SK-N-SH (cell line): ENCODE data around the gene TGOLN2. TPM values are rescaled to one million over a fixed set of nuclear protein-coding genes. Genes with fewer than 3 reads are reported as not detected.

ENCODE experiments used
- CTCF ChIA-PET: fragments of 300-600, 350-600 bp; formaldehyde crosslinking; extraction: SDS; loops from one replicate; lab custom pipeline; 2021; lab: Yijun Ruan, JAX
- POLR2A ChIA-PET: fragments of 350-600 bp; sonication (Branson Sonifier 250); formaldehyde crosslinking; extraction: SDS; loops from one replicate; lab custom pipeline; 2020; ENCODE audit warnings: antibody characterized with exemption, inconsistent platforms; lab: Yijun Ruan, JAX
- DNase-seq: peaks from one replicate; pipeline ENCODE4 v3.0.0; 2012
- H2AFZ ChIP-seq: fragments of 200-600 bp; sonication (generic); 2 replicates; pipeline ENCODE4 v1.8.1; 2016; ENCODE audit warnings: antibody characterized with exemption, mild to moderate bottlenecking, low read depth
- H3F3A ChIP-seq: fragments of 200-600 bp; sonication (generic); replicated peaks from 2 replicates; pipeline ENCODE3; 2016; ENCODE audit warnings: antibody characterized with exemption, mild to moderate bottlenecking; ENCODE audit not compliant: insufficient read depth
- H3K27ac ChIP-seq, 2 experiments: fragments of 200-500 bp in 1 of 2; fragments of 200-600 bp in 1 of 2; sonication (Bioruptor generic) in 1 of 2; sonication (generic), shearing (Covaris generic) in 1 of 2; 2 replicates each; pipeline versions ENCODE4 v1.5.1 to v1.6.1; 2014 to 2016; ENCODE audit warnings: low read depth in 2 of 2, inconsistent platforms in 1 of 2, low read length in 1 of 2, mild to moderate bottlenecking in 1 of 2, mixed read lengths in 1 of 2
- H3K27me3 ChIP-seq: fragments of 200-600 bp; sonication (generic), shearing (Covaris generic); 2 replicates; pipeline ENCODE4 v1.6.1; 2016; ENCODE audit warnings: mixed run types; ENCODE audit not compliant: insufficient read depth
- H3K36me3 ChIP-seq, 2 experiments: fragments of 200-500 bp in 1 of 2; fragments of 200-600 bp in 1 of 2; sonication (Bioruptor generic) in 1 of 2; sonication (generic) in 1 of 2; replicated peaks in 1 of 2; 2 replicates each; pipeline versions ENCODE3 to v1.5.1; 2014 to 2016; ENCODE audit warnings: low read length in 1 of 2, mild to moderate bottlenecking in 1 of 2; ENCODE audit not compliant: insufficient read depth in 2 of 2, control insufficient read depth in 1 of 2
- H3K4me1 ChIP-seq, 2 experiments: fragments of 200-500 bp in 1 of 2; fragments of 200-600 bp in 1 of 2; sonication (Bioruptor generic) in 1 of 2; sonication (generic), shearing (Covaris generic) in 1 of 2; 2 replicates each; pipeline versions ENCODE4 v1.5.1 to v1.6.1; 2014 to 2016; ENCODE audit warnings: low read depth in 1 of 2, low read length in 1 of 2, mixed run types in 1 of 2; ENCODE audit not compliant: insufficient read depth in 2 of 2, control insufficient read depth in 1 of 2
- H3K4me2 ChIP-seq: fragments of 200-600 bp; sonication (generic), shearing (Covaris generic); 2 replicates; pipeline ENCODE4 v1.6.1; 2017; ENCODE audit warnings: mixed run types
- H3K4me3 ChIP-seq, 2 experiments: fragments of 200-500 bp in 1 of 2; fragments of 200-600 bp in 1 of 2; sonication (Bioruptor generic) in 1 of 2; sonication (generic), shearing (Covaris generic) in 1 of 2; 2 replicates each; pipeline versions ENCODE4 v1.5.1 to v1.8.1; 2014 to 2016; ENCODE audit warnings: low read depth in 2 of 2, inconsistent platforms in 1 of 2, low read length in 1 of 2, mild to moderate bottlenecking in 1 of 2, mixed read lengths in 1 of 2, moderate library complexity in 1 of 2
- H3K79me2 ChIP-seq: fragments of 200-600 bp; sonication (generic); 2 replicates; pipeline ENCODE4 v1.8.1; 2017; ENCODE audit warnings: mild to moderate bottlenecking; ENCODE audit not compliant: insufficient read depth
- H3K9ac ChIP-seq: fragments of 200-600 bp; sonication (generic); 2 replicates; pipeline ENCODE4 v1.6.1; 2017; ENCODE audit warnings: mixed run types
- H3K9me2 ChIP-seq: fragments of 200-600 bp; sonication (generic); 2 replicates; pipeline ENCODE4 v1.6.1; 2017; ENCODE audit warnings: mixed run types
- H3K9me3 ChIP-seq: fragments of 200-600 bp; sonication (generic); 2 replicates; pipeline ENCODE4 v1.6.1; 2017; ENCODE audit warnings: mixed run types, mild to moderate bottlenecking, moderate library complexity
- H4K20me1 ChIP-seq: fragments of 200-600 bp; sonication (generic); 2 replicates; pipeline ENCODE4 v1.6.1; 2017; ENCODE audit warnings: mild to moderate bottlenecking, mixed run types; ENCODE audit not compliant: insufficient read depth
- EP300 ChIP-seq, 2 experiments: IDR thresholded peaks; 2 replicates each; pipeline versions ENCODE4 v1.4.0 to v1.6.1; 2012; ENCODE audit warnings: borderline replicate concordance in 1 of 2, low read depth in 1 of 2, low read length in 1 of 2
- EZH2phosphoT487 ChIP-seq: fragments of 200-600 bp; sonication (generic); IDR thresholded peaks from 2 replicates; pipeline ENCODE4 v1.6.1; 2017; ENCODE audit warnings: low read depth, mixed run types, mild to moderate bottlenecking, antibody characterized with exemption, moderate library complexity, borderline replicate concordance
- FOXJ3 ChIP-seq: sonication (generic); formaldehyde crosslinking; IDR thresholded peaks from 2 replicates; pipeline ENCODE4 v1.5.1; 2020; ENCODE audit warnings: mild to moderate bottlenecking, missing genetic modification reagents
- MEF2A ChIP-seq: IDR thresholded peaks from 2 replicates; pipeline ENCODE4 v1.4.0; 2012; ENCODE audit warnings: low read depth, borderline replicate concordance
- NFIC ChIP-seq: IDR thresholded peaks from 2 replicates; pipeline ENCODE4 v1.4.0; 2012; ENCODE audit warnings: borderline replicate concordance
- POLR2AphosphoS5 ChIP-seq: IDR thresholded peaks from 2 replicates; pipeline ENCODE4 v1.6.1; 2012; ENCODE audit warnings: low read depth, low read length
- RXRA ChIP-seq: IDR thresholded peaks from 2 replicates; pipeline ENCODE4 v1.4.0; 2012; ENCODE audit warnings: low read depth, mild to moderate bottlenecking, borderline replicate concordance
- TAF1 ChIP-seq: IDR thresholded peaks from 2 replicates; pipeline ENCODE4 v1.6.1; 2012; ENCODE audit warnings: low read depth, mild to moderate bottlenecking, low read length, moderate library complexity, borderline replicate concordance
- TCF12 ChIP-seq: IDR thresholded peaks from 2 replicates; pipeline ENCODE4 v1.4.0; 2012
- WGBS: methylation state at CpG from one replicate; pipeline ENCODE4 v1.1.6; 2017; ENCODE audit warnings: low lambda C conversion rate; 5-methylcytosine and 5-hydroxymethylcytosine counted together
- polyA plus RNA-seq, 3 experiments: library from polyadenylated mRNA; depleted of rRNA; stranded (reverse); fragments of >200 nt; gene quantifications; 2 replicates each; pipeline ENCODE4 v1.2.3, GENCODE V29; 2012
- small RNA-seq, 7 experiments: library from RNA; depleted of rRNA; stranded (forward); fragments of <200 nt; gene quantifications; one replicate each; pipeline ENCODE3, GENCODE V24; 2012
- TF ChIP-seq, protein P1 (sequence below): IDR thresholded peaks from 2 replicates; pipeline ENCODE4 v1.4.0; 2012; ENCODE audit warnings: low read depth, borderline replicate concordance
- TF ChIP-seq, protein P2 (sequence below): IDR thresholded peaks from 2 replicates; pipeline ENCODE4 v1.6.1; 2012; ENCODE audit warnings: mild to moderate bottlenecking, low read depth, low read length, moderate library complexity

The TGOLN2 gene
- polyA plus RNA-seq, 1 of the 3 experiments (the other 2 are of a cell fraction): 138 TPM

DNA sequence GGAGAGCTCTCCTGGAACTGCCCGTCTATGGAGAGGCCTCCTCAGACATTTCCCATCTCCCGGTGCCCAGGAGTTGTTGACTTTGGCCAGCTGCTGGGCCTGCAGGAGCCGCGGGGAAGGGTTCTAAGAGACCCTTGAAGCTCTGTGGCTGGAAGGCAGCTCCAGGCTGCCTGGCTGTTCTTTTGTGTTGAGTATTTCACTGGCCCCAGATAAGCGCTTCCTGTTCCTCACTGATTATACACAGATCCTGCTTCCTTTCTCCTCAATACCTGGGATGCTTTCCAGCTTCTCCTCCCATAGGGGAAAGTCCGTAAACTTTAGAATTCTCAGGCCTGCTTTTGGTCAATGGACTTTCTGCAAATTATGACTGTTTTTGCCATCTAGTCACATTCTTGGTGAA lies 57.8 kb downstream of the TGOLN2 start:
- no peaks in the 10 kb centered on the region for H3K9me3 ChIP-seq
- CTCF ChIA-PET: interaction anchor here (0.7 to 3.3 kb wide), 8 partner anchors 9 to 918 kb away, joined by 3 to 18 read pairs (median 4); partner anchors contain the start of gene TCF7L1

More for the DNA sequence above, 57.8 kb downstream of the TGOLN2 start:
- peaks cover 9% of the 10 kb centered on the region for H4K20me1 ChIP-seq
- H3K4me2 ChIP-seq: no peak overlapping the region
- TF ChIP-seq TCF12 (no peak), EP300 (IDR thresholded peaks at IDR 0.05; ENCODE audit: borderline replicate concordance in 1 of 2, low read depth in 1 of 2, low read length in 1 of 2) (no peak), RXRA (no peak), TAF1 (no peak), POLR2AphosphoS5 (no peak), MEF2A (no peak), EZH2phosphoT487 (no peak), NFIC (no peak), FOXJ3 (CRISPR knock-in tag) (no peak)
- TF ChIP-seq, protein P1, sequence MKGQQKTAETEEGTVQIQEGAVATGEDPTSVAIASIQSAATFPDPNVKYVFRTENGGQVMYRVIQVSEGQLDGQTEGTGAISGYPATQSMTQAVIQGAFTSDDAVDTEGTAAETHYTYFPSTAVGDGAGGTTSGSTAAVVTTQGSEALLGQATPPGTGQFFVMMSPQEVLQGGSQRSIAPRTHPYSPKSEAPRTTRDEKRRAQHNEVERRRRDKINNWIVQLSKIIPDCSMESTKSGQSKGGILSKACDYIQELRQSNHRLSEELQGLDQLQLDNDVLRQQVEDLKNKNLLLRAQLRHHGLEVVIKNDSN: no peak
- TF ChIP-seq, protein P2, sequence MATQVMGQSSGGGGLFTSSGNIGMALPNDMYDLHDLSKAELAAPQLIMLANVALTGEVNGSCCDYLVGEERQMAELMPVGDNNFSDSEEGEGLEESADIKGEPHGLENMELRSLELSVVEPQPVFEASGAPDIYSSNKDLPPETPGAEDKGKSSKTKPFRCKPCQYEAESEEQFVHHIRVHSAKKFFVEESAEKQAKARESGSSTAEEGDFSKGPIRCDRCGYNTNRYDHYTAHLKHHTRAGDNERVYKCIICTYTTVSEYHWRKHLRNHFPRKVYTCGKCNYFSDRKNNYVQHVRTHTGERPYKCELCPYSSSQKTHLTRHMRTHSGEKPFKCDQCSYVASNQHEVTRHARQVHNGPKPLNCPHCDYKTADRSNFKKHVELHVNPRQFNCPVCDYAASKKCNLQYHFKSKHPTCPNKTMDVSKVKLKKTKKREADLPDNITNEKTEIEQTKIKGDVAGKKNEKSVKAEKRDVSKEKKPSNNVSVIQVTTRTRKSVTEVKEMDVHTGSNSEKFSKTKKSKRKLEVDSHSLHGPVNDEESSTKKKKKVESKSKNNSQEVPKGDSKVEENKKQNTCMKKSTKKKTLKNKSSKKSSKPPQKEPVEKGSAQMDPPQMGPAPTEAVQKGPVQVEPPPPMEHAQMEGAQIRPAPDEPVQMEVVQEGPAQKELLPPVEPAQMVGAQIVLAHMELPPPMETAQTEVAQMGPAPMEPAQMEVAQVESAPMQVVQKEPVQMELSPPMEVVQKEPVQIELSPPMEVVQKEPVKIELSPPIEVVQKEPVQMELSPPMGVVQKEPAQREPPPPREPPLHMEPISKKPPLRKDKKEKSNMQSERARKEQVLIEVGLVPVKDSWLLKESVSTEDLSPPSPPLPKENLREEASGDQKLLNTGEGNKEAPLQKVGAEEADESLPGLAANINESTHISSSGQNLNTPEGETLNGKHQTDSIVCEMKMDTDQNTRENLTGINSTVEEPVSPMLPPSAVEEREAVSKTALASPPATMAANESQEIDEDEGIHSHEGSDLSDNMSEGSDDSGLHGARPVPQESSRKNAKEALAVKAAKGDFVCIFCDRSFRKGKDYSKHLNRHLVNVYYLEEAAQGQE: no peak
- H3K4me1 ChIP-seq: peaks cover 12 to 23% of the 10 kb centered on the region in 2 experiments; a peak in 2 of 4 replicates
- no peaks in the 10 kb centered on the region for H3K79me2 ChIP-seq
- H3K36me3 ChIP-seq: no peaks in the 10 kb centered on the region
- H3K9ac ChIP-seq: no peak overlapping the region
- 65% methylated on average over 6 of the region's 6 CpGs for WGBS
- no peaks in the 10 kb centered on the region for H3K27me3 ChIP-seq
- no peak overlapping the region for H2AFZ ChIP-seq
- H3K4me3 ChIP-seq: no peak overlapping the region
- peak overlapping the region in 1 of 2 experiments; percentile 51; a peak in 1 of 4 replicates for H3K27ac ChIP-seq
- H3K9me2 ChIP-seq: no peaks in the 10 kb centered on the region
- DNase-seq: no peak
- POLR2A ChIA-PET: interaction anchor here (0.9 kb wide), 1 partner anchor 69 kb away, joined by 3 read pairs; no protein-coding TSS in a partner anchor
- peaks cover 9% of the 10 kb centered on the region for H3F3A ChIP-seq

Small RNA genes lying within 50 kb of the gene (small RNA-seq; reads per million reads assigned to genes)
- 0 reads per million in 7 experiments for gene AC062037.1
- gene RF00019: 0 reads per million in 7 experiments
- 0 reads per million in 7 experiments for gene RN7SL113P

Other genes with a start within 250 kb of the TGOLN2 start
- 1.6 and 3.7 TPM in 2 replicates for gene TCF7L1, start 194.6 kb downstream of the TGOLN2 start, polyA plus RNA-seq (2012; rRNA removed)
- 28.0 and 37.7 TPM in 2 replicates for gene RETSAT, start 26.5 kb upstream of the TGOLN2 start, polyA plus RNA-seq (2012; rRNA removed)
- gene ELMOD3, start 26.8 kb upstream of the TGOLN2 start, polyA plus RNA-seq (2012; rRNA removed): 15.4 and 25.1 TPM in 2 replicates
- 1.2 and 1.3 TPM in 2 replicates for gene CAPG, start 82.4 kb upstream of the TGOLN2 start, polyA plus RNA-seq (2012; rRNA removed)
- 0.33 and 0.42 TPM in 2 replicates for gene SH2D6, start 90.7 kb upstream of the TGOLN2 start, polyA plus RNA-seq (2012; rRNA removed)
- gene MAT2A, start 211.2 kb upstream of the TGOLN2 start, polyA plus RNA-seq (2012; rRNA removed): 187 and 326 TPM in 2 replicates
- 26.5 and 34.5 TPM in 2 replicates for gene GGCX, start 233.5 kb upstream of the TGOLN2 start, polyA plus RNA-seq (2012; rRNA removed)
- gene VAMP8, start 249.6 kb upstream of the TGOLN2 start, polyA plus RNA-seq (2012; rRNA removed): 0.72 and 1.3 TPM in 2 replicates